Activated gamma-delta T cell treated with Interleukin-2 at 50 U/mL for 16 hours (primary cell): ENCODE data around the gene ARHGAP21.
"Not testable (repeated sequence)": the region's sequence is repeated elsewhere in the genome, so short reads cannot be mapped to it uniquely, and the experiment has no call there.

ENCODE experiments used
- DNase-seq: peaks from one replicate; pipeline ENCODE4 v3.0.0-alpha.2; 2020

Gene ARHGAP21

GRCh38 chr10:24621035-24621795, 102.5 kb downstream of the ARHGAP21 start:
- not testable (repeated sequence) for DNase-seq

DNA sequence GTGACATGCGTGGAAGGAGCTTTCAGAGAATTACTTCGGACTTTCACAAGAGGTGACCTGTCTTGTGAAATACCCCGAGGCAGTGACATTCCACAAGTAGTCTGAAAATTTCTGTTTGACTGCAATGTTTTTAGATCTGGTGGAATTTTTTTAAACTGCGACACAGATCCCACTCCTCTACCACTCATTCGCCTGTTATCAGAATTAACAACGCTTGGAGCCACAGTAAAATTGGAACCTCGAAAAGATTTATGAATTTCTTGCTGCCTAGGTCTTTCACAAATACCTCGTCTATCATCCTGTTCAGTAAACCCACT, 103.7 kb downstream of the ARHGAP21 start:
- DNase-seq: not testable (repeated sequence)

DNA sequence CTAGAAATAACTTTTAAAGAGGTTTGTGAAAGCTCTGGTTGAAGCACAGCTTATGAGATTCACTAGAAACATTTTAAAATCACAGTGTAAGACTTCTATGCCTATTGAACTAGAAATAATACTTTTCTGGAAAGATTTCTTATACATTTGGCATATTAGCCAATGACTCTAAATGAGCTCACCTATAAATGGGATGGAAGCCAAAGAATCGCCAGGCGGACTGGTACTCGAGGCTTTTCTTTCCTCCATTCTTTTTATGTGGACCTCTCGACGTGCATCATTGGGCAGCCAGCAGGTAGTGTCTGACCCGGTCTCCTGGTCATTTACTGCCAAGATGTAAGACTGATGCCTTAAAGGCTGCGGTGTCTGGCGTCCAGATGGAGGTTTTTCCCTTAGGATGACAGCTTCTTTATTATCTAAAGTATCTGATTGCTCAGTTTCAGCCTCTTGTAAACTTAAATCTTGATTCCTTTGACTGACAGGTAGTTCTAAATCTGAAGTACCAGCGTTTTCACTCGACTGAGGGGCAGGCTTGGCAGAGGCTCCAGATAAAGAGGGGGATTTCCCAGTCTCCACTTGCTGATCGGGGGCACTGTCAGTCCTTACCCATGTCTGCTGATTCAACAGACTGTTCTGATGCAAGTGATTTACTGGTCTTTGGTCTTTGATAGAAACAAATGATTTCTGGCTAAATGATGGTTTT, 104.2 kb downstream of the ARHGAP21 start:
- not testable (repeated sequence) for DNase-seq

DNA sequence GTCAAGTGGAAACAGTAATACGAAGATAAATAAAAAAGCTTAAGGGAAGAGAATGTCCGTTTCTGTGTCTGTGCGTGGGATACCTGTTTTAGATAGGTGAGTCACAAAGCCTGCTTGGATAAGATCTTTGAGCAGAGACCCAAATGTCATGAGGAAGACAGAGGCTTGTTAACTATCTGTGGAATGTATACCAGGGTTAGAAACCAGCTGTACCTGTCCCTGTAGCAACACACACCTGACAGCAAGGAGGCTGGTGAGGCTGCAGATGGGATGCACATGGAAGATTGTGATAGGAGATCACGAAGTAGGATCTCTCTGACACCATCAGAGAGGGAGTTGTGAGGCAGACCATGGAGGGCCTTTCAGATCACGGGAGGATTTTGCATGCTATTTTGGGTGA, 105.3 kb downstream of the ARHGAP21 start:
- no peak for DNase-seq

DNA sequence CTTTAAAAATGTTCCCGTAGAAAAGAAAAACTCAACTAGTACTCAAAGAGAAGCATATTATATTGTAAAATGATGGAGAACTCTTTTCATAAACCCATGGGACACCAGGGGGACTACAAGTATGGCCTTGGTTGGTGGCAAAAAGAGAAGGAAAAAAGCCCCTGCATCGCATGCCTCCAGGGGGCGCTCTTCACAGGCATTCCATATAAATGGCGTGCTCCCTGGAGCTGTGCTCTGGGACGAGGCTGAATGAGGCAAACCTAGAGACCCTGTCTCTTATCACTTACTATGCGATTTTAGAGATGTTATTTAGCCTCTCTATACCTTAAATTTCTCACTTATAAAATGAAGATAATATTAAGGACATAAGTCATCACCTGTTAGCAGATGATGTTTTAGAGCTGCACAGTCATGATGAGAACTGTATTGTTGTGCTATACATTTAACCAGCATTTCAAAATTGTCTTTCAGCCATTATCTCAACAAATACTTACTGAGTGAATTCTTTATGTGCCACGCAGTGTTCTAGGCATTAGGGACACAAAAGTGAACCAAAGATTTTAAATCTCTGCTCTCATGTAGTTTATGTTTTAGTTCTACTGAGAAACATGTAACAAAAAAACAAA, 105.8 kb downstream of the ARHGAP21 start:
- DNase-seq: peak; percentile 34

GRCh38 chr10:24616536-24616935, 107.2 kb downstream of the ARHGAP21 start:
- no peak for DNase-seq

DNA sequence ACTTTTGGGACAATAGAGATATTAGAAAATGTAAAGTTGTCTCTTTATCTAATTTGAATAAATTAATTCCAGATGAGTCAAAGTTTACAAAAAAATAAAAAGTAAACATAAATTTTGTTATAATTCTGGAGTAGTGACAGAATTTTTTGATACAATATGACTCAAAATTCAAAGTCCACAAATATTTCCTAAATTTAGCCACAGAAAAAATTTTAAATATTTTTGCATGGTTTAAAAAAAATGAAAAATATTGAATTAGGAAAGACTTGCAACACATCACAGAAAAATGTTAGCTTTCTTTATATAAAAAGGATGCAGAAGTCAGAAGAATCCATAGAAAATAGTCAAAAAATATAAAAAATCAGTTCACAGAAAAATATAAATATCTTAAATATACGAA, 117.7 kb downstream of the ARHGAP21 start:
- DNase-seq: no peak

GRCh38 chr10:24605141-24605540, 118.5 kb downstream of the ARHGAP21 start:
- no peak for DNase-seq

GRCh38 chr10:24603333-24603732, 120.4 kb downstream of the ARHGAP21 start:
- DNase-seq: no peak

DNA sequence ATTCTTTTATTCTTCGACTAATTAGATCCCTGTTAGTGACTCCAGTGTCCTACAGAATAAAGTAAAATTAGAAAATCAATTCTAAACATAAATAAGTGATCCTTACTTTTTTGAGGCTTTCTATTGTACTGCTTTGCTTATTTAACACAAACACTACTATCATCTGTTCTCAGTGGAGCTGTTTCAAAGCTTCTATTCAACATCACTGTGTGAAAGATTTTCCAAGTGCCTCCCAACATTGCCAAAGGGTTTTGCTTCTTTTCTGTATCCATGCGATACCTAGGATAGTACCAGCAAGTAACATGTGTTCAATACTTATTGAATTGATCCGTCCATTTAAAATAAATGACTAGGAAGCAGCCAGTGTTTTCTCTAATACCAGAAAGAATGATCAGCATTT, 125.7 kb downstream of the ARHGAP21 start:
- no peak for DNase-seq

DNA sequence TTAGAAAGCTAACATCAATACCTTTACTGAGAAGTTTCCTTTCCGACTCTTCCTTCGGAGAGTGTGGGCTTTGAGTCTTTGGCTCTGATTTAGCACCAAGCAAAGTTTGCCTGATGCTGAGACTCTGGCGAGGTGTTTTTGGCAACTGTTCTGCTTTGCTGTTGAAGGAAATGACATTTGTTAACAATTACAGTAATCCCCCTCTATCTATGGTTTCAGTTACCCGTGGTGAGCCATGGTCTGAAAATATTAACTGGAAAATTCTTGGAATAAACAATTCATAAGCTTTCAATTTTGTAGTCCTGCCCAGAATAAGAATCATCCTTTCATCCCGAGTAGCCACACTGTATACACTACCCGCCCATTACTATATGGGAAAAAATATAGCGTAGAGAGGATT, 126.3 kb downstream of the ARHGAP21 start:
- DNase-seq: no peak

DNA sequence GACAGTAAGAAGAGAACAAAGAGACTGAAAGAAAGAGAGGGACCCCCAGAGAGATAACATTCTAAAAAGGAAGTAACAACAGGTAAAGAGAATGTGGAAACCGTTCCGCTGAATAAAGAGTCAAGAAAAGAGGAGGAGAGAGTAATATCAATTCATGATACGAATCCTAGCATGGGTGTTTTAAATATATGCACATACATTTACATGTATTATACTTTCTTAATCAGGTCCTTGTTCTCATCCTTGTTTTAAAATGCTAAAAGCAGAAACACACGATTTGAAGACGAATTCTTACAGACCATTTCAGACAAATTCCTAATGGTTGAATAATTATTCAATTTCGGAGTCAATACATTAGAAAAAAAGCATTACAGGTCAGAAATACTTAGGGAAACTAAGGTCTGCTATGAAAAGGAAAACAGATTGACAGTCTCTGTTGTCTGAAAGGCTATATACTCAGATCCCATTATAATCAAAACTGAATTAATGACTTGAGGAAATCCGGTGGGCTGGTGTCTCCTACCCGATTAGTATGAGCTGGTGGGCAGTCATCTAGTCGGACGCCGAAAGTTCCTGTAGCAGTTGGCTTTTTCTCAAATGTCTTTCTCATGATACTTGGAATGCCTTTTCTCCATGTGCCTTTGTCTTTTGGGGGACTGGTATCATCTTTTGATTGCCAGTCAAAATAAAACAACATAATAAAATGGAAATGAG, 127.3 kb downstream of the ARHGAP21 start:
- no peak for DNase-seq

- no peak for DNase-seq
Observed at GRCh38 chr10:24590697-24591457, 132.8 kb downstream of the ARHGAP21 start.

DNA sequence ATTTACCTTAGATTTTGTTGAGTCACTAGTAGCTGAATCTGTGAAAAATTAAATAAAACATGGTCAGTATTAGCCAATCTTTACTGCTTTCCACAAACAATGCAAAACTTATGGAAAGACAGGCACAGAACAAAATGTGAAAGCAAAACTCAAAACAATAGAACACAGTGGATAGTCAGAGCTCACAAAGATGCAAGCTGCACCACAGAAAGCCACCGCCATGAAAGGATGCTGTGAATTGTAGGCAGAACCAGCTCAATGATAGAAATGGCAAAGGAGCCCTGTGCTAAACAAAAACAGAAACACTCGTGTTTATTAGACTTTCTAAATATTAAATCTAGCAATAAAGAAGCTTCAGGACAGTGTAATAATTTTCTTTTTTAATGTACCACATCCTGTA, 134.4 kb downstream of the ARHGAP21 start:
- DNase-seq: no peak

GRCh38 chr10:24579906-24580305, 143.8 kb downstream of the ARHGAP21 start:
- DNase-seq: no peak

DNA sequence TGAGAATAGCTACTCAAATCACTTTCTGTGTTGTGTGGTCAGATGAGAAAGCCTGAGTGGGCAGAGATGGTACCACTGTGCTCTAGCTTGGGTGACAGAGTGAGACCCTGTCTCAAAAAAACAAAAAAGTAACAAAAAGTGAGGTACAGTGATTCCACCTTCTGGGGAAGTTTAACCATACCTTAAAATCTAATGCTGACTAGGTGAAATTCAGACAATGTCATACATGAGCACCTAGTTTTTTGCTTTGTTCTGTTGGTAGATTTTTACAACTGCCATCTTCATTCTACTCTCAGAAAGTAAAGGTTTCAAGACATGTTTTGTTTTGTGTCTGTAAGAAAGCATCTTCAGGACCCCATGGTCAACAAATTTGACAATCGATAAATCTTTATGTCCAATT, 144.2 kb downstream of the ARHGAP21 start:
- no peak for DNase-seq

DNA sequence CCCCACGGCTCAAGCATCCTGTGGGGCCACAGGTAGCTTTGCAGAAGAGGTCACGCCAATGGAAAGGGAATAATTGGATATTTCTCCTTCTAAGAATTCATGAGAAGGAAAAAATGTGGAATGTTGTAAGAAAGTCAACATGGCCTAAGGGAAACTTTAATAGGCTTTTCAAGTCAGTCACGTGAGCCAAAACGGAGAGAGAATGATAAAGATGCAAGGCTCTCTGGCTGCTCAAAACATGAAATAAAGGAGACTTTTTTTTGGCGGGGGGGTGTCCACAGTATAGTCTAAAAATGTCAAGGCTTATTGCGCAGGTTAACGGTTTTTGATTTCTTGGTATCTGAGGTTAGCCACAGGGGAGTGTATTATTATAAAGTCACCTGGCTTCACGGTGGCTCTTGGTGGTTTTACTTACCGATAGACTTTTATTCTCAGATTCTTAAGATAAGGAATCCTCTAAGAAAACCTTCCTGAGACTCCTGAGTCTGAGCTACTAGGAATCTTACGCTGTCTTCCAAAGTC, 148.1 kb downstream of the ARHGAP21 start:
- no peak for DNase-seq

GRCh38 chr10:24574578-24575155, 149.0 kb downstream of the ARHGAP21 start:
- DNase-seq: no peak

- DNase-seq: no peak
Observed at GRCh38 chr10:24574161-24574560, 149.5 kb downstream of the ARHGAP21 start.

- no peak for DNase-seq
Observed at GRCh38 chr10:24571870-24572450, 151.7 kb downstream of the ARHGAP21 start.

DNA sequence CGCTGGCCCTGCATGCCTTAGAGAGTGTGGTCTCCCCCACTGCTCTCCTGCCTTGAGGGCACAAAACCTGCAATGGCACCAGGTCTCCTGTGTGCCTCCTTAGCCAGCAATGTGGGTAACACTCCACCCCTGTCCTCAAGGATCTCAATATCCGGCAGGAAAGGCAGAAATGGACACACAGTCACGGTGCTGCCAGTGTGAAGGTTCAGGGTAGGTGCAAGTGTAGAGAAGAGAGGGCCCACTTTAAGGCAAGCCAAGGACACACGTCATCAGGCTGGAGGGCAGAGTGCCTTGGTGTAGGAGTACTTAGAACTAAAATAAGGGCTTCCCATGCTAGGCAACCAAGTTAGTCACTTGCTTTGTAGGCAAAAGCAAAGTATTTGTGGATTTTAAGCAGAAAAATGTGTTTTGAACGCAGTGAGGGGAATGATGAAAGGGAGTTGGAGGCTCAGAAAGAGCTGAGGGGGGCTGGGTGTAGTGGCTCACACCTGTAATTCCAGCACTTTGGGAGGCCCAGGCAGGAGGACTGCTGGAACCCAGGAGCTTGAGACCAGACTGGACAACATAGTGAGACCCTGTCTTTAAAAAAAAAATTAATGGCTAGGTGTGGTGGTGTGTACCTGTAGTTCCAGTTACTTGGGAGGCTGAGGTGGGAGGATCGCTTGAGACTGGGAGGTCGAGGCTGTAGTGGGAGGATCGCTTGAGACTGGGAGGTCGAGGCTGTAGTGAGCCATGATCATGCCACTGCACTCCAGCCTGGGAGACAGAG, 152.8 kb downstream of the ARHGAP21 start:
- no peak for DNase-seq
